Uterus (tissue), 2 donors: Measurements from ENCODE around the gene COL9A3.

ENCODE experiments used
- CTCF ChIP-seq, 4 experiments: fragments of 200-600 bp in 2 of 4; fragments of 450-650 bp in 2 of 4; sonication (generic) in 2 of 4; IDR thresholded peaks; one replicate each; pipeline ENCODE4 v1.5.1; 2016 to 2019; ENCODE audit warnings: antibody characterized with exemption in 4 of 4, mild to moderate bottlenecking in 2 of 4, moderate library complexity in 1 of 4
- POLR2A ChIP-seq, 2 donors: fragments of 450-650 bp; IDR thresholded peaks; one replicate each; pipeline ENCODE4 v1.6.1; 2016; ENCODE audit warnings: antibody characterized with exemption in 2 of 2, mild to moderate bottlenecking in 1 of 2, moderate library complexity in 1 of 2

GRCh38 chr20:62832951-62833391 is 16.1 kb downstream of the COL9A3 start:
- no peak for TF ChIP-seq CTCF (IDR thresholded peaks at IDR 0.05)
- TF ChIP-seq POLR2A (IDR thresholded peaks at IDR 0.05) = no peak
